GM19025 (cell line): ENCODE measurements around the gene BABAM2.
"Not testable (repeated sequence)": the region's sequence is repeated elsewhere in the genome, so short reads cannot be mapped to it uniquely, and the experiment has no call there.

ENCODE experiments used
- ATAC-seq: cut with Tn5 transposase; IDR thresholded peaks from one replicate; pipeline ENCODE4 v1.9.1; 2021; ENCODE audit warnings: mild to moderate bottlenecking, low read depth, moderate library complexity; ENCODE audit not compliant: unreplicated experiment

Gene BABAM2

DNA sequence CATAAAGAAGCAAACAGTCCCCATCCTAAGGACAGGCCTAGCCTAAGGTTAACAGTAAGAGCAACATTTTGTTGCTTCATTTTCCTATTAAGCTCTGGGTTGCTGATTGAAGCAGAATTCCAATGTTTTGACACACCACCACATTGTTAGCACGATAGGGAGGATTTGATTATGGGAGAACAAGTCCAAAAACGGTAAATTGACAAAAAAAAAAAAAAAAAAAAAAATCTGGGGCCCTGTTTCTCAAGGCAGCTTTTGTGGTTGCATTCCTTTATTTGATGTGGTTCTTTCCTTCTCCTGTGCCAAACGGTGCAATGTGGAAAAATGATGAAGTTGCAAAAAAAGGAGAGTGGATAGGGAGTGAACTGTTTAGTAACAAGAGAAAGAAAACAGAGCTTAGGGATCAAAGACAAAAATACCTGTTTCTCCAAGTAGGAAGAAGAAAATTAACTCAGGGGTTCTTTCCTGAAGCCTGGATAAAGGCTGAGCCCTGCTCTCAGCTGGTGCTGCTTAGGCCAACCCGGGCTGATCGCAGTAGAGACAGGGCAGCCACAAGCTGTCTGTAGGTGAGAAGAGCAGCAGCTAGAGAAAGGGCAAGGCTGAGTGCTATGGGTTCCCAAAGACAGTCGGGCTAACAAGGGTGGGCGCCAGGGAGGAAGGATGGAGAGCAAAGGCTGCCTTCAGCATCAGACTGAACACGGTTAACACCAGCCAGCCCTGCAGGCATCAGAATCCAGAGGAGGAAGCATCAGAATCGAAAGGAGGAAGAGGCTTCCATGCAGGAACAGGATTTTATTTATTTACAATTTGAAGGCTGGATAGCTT is 334.3 kb downstream of the BABAM2 start:
- no peak for ATAC-seq

DNA sequence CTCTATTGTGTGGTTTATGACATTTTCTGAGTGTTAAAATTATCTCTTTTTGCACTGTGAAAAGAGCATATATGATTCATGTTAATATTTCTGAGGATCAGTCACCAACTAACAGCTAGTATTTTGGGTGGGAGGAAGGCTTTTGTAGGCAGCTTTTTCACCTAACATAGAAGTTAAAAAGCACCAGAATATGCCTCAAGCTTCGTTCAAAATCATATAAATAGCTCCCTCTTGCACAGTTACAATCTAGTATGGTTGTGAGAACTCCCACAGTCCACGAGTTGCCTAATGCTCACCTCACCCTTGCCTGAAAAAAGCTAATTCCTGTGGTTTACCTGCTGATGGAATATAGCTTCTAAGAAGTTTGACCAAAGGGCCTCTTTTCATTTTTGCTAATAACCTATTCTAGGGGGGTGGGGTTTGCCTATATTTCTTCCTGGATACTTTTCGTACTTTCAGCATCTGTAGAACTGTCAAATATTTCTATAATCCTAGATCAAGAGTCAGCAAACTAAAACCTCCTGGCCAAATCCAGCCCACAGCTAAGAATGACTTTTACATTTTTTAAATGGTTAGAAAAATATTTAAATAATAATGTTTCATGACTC is 335.0 kb downstream of the BABAM2 start:
- no peak for ATAC-seq

DNA sequence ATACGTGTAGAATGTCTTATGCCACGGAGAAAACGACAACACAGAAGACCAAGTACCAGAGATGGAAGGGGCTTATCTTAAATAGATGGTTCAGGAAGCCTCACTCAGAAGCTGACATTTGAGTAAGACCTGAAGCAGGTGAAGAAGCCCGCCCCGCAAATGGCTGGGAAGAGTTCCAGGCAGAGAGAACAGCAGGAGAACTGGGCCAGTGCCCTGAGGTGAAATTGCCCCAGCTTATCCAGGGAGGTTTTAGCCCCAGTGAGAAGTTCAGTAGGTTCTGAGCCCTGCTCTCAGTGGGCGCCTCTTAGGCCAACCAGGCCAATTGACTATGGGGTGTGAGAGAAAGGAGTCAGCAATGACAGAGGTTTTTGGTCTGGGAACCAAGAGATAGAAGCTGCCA is 336.0 kb downstream of the BABAM2 start:
- ATAC-seq = no peak

DNA sequence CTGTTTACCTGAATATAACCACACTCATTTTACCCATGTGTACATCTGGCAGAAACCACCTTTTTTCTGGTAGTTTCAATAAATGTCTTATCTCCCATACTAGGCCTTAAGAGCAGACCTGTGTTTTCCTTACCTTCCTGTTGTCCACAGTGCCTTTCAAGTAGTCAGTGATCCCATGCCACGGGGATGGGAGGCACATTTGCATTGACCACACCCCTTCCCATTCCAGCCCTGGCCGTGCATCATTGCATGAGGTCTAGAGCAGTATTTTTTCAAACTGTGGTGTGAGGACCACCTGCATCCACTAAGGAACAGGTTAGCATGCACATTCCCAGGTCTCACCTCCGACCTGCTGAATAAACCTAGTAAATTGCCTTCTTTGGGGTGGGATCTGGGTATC is 337.0 kb downstream of the BABAM2 start:
- no peak for ATAC-seq

DNA sequence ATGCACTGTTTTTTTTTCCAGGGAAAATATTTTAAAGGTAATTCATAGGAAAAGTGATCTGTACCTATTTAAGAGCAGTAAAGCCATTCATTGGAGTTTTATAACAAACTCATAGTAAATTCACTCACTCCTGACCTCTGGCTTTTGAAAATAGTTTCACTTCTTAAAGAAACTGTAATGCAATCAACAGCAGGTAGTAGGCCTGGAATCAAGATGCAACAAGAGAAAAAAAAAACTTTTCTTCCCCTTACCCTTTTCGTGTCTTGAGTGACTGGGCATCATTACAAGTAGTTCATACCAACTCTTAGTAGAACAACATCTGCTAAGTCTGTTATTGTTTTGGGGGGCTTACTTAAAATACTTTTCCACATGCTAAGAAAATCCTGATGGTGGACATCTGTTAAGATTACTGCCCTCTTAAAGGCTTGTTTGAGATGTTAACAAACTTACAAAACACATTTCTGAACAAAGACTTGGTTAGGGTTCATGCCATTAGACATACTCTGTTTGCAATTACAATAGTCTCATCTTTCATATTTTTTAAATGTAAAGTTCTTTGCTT is 338.0 kb downstream of the BABAM2 start:
- no peak for ATAC-seq

DNA sequence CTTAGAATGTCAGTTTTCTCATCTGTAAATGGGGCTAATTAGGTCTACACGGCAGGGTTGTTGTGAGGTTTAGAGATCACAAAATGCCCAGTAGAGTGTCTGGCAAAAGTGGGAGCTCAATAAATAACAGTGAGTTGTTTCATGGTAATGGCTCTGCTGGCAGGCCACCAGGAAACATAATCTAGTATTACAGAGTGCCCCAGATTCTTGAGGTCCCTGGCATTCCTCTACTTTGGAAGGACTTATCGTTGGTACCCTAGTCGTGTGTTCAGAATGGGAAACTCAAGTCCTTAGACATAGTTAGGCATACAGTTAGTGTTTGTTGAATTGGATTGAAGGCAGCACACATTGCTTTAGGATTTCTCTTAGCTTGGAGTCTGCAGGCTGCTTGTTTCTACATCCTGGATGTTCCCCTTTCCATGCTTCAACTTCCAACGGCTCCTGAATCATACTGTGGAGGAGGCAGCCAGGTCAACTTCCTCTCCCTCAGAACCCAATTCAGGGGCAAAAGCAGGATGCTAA is 340.6 kb downstream of the BABAM2 start:
- no peak for ATAC-seq

DNA sequence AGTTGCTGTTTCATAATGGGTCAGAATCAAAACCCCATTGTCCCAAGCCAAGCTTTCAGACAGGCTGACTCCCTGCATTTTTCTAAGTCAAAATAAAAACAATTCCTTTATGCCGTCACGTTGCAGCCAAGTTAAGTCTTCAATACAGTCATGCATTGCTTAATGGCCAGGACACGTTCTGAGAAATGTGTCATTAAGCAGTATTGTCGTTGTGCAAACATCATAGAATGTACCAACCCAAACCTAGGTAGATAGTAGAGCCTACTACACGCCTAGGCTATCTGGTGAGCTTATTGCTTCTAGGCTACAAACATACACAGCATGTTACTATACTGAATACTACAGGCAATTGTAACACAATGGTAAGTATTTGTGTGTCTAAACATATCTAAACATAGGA is 341.8 kb downstream of the BABAM2 start:
- ATAC-seq = no peak

DNA sequence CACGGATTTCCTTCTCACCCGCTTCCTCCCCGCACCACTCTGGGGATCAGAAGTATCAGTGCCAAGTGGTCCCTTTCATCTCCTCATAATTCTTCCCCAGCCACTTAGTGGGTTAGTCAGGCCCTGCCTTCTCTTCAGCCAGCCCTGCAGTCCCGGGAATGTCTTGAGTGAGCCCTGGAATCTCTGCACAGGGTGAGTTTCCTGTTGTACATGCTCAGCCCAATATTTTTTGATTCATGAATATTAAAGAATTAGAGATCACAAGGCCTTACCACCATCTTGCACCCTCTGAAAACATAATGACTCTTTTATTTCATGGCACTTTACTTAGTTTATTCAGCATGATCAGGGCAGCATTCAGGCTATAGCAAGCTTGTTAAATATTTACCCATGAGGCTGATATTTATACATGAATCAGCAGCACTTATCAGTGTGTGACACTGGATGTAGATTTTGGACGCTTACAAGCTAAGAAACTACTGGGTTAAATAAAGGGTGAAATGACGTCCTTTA is 342.7 kb downstream of the BABAM2 start:
- ATAC-seq = no peak

DNA sequence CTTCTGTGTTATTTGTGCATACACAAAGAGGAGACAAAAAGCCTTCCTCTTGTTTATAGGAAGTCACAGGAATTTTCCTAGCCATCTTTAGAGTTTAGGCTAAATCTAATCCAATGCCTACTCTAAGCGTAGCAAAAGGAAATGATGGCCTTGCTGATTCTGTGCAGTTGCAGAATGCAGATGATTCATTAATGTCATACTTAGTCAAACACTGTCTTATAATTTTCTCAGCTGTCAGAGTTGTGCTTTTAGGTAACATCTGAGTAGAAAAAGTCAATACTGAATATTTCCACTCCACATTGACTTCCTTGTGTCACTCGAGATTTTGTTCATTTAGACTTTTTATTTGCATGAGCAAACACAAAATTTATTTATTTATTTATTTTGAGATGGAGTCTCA is 344.3 kb downstream of the BABAM2 start:
- no peak for ATAC-seq

DNA sequence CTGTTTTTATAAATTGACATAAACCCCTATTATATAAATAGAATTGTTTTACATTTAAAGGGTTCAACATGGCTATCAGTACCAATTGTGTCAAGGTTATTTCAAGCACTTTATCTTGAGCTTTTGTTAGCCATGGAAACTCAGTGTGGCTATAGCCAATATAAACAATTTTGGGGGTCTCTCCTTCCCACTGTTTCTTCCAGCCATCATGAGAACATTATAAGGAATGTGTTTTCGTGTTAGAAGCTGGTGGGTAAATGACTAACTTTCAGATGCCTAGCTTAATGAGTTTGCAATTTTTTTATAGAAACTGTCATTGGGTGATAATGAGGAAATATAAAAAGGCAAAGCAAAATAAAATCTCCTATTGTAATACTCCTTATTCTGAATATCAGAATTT is 348.7 kb downstream of the BABAM2 start:
- ATAC-seq = no peak

DNA sequence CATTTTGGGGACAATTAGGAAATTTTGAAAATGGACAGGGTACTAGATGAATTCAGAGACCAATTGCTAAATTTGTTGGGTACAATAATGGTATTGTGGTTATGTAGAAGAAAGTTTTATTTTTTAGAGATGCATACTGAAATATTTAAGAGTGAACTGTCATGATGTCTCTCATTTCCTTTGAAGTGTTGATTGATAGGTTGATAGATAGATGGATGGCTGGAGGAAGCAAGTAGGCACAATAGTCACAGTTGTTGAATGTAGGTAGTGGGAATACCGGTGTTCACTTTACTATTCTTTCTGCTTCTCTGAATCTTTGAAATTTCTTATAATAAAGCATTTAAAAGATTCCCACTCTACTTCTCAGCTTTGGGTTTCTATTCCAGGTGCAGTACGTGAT is 350.4 kb downstream of the BABAM2 start:
- no peak for ATAC-seq

DNA sequence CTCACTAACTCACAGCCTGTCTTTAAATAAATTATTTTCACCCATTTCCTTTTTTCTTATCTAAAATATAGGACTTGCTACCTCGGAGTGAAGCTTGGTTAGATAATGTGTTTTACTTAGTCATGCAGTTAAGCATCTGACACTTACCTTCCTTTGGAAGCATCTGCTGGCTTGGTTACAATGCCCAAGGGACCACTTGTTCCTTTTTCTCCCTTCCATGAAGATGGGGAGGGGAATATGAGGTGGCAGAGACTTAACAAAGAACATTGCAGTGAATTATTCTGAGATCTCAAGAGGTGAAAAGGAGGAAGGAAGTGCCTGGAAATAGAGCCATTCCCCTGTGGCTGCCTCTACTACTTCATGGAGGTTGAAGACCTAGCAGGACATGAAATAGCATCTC is 356.8 kb downstream of the BABAM2 start:
- no peak for ATAC-seq

DNA sequence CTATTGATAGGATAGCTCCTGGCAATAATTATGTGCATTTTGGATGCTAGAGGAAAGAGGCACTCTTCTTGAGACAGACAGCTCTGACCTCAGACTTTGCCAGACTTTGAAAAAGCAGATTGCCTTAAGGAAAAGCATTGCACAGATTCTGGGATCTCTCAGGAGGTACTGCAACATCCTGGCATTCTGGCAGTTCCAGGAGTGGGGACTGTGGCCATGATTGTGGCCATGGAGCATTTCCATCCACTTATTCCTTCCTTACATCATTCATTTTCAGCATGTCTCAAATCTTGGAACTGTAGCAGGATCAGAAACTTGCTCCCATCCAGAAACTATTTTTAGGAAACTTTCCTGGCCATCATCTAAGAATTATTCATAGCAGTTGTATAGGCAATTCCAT is 357.2 kb downstream of the BABAM2 start:
- ATAC-seq = no peak

DNA sequence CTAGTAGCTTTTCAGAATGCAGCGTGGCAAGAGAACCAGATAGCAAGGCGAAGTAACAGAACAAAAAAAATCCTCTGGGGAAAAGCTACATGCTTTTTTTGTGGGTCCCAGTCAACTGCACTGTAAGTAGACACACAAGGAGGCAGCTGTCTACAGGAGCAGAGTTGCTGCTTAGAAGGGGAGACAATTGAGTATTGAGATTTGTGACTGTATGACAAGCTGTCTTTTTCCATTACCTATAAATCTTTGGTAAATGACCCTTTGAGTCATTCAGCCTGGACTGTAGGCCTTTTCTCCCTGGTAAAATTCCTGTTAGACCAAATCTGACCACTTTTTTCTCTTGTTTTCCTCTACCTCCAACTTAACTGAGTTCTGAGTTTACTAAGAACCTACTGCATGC is 358.0 kb downstream of the BABAM2 start:
- ATAC-seq = no peak

DNA sequence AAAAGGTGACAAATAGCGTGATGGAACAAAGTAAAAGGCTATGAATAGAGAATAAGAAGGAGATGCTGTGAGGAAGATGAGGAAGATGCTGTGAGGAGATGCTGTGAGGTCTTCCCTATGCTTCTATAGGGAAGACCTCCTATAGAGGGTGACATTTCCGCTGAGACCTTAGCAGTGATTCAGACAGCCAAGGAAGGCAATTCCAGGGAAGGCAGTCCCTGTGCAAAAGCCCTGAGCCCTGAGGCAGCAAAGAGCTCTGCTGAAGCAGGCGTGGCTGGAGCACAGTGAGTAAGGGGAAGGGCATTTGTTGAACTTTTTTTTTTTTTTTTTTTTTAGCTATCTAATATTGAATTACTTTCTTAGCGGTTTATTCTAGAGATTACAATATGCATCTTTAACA is 359.5 kb downstream of the BABAM2 start:
- no peak for ATAC-seq

DNA sequence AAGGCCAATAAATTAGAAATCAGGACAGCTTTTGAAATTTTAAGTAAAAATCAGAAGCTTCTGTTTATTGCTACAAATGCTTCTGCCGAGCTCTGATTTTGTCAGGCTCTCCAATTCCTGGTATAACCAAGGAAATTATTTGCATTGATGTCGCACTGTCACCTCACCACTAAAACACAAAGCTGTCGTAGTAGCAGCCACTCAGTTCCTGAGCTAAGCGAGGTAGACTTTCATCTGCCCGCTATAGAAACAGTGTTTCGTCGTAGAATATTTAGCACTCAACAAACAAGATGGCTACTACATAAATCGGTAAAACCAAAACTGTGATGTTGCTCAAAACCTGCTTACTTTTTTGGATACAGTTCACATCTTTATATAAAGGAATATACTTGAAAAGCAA is 360.8 kb downstream of the BABAM2 start:
- ATAC-seq = no peak

DNA sequence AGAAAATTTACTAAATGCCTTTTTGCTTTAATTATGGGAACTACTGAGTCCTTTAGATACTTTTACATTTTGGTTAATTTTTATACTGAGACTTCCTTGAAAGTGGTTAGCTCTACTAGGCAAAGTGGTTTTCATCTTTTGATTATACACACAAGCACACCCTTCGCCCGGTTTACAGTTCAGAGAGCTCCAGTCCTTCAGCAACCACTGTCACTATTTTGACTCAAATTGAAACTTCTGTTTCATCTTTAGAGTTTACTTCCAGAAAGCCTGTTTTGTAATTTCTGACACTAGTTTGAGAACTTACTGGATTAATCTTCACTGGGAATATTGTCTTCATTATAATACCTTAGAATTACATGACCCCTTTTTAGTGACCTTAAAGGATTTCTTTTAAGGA is 361.8 kb downstream of the BABAM2 start:
- peak; percentile 89 for ATAC-seq

DNA sequence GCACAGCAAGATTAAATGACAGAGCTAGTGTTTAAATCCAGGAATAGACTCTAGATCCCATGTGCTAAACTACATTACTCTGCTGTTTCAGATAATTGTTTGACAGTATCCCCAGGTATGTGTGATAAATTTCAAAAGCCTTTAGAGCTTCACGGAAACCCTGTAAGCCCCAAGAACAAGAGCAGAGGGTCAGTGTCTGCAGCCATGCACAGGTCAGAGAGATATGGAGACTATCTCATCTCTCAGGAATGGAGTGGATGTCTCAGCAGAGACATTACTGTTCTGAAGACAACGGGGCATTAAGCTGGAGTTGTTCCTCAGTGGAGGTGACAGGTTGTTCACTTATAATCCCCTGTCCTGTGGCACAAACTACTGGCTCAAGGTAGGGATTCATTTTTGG is 363.0 kb downstream of the BABAM2 start:
- no peak for ATAC-seq

DNA sequence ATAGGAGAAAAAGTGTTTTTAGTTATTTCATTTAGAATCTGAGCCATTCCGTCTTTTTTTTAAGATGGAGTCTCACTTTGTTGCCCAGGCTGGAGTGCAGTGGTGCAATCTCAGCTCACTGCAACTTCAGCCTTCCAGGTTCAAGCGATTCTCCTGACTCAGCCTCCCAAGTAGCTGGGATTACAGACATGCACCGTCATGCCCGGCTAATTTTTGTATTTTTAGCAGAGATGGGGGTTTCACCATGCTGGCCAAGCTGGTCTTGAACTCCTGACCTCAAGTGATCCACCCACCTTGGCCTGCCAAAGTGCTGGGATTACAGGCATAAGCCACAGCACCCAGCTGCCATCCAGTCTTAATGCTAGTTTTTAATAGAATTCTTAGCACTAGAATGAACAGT is 364.7 kb downstream of the BABAM2 start:
- not testable (repeated sequence) for ATAC-seq

DNA sequence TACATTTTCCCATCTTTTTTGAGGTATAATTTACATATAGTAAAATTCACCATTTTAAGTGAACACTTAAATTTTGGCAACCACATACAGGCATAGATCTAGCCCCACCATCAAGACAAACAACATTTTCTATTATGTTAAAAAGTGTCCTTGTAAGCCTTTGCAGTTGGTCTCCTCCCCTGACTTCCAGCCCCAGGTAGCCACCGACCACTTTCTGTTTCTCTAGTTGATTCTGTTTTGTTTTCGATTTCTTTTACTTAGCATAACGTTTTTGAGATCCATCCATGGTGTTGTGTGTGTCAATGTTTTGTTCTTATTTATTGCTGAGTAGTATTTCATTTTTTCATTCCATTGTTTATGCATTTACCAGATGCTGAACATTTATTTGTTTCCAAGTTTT is 366.7 kb downstream of the BABAM2 start:
- ATAC-seq = no peak

DNA sequence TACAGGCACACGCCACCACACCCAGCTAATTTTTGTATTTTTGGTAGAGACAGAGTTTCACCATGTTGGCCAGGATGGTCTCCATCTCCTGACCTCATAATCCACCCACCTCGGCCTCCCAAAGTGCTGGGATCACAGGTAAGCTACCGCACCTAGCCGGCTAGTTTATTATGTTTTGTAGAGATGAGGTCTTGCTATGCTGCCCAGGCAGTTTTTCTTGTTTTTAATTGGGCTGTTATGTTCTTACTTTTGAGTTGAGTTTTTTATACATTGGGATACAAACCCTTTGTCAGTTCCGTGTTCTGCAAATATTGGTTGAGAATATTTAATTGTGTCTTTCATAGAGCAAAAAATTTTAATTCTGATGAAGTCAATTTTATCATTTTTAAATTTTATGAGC is 368.7 kb downstream of the BABAM2 start:
- not testable (repeated sequence) for ATAC-seq

DNA sequence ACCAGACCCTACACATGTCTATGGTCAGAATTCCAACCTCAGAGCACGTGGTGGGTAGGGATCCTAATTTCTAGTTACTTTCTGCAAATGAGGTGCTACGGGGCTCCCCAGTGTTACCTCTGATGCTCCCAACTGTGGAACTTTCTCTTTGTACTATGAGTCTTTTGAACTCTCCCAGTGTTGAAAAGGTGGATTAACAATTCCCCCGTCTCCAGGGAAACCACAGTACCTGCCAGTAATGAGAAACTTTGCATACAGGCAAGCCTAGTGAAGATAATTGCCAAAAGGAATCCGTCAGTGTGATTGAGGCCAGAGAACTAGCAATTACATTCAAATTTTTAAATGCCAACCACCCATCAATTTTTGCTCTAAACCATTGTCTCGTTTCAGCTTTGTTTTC is 373.2 kb downstream of the BABAM2 start:
- ATAC-seq = no peak
